HepG2 (cell line): Measurements from ENCODE around the gene HEXIM1. TPM values are rescaled to one million over a fixed set of nuclear protein-coding genes. Genes with fewer than 3 reads are reported as not detected.

Source experiments
- BCLAF1 ChIP-seq: fragments of 450-650 bp; IDR thresholded peaks from 2 replicates; pipeline ENCODE4 v1.6.1; 2017; ENCODE audit warnings: mild to moderate bottlenecking
- CBFB ChIP-seq: sonication (generic); formaldehyde crosslinking; IDR thresholded peaks from 2 replicates; pipeline ENCODE4 v1.4.0; 2020; ENCODE audit warnings: missing genetic modification reagents
- E2F5 ChIP-seq: sonication (generic); formaldehyde crosslinking; conservative IDR thresholded peaks from 2 replicates; pipeline ENCODE4 v1.4.0; 2020; ENCODE audit warnings: missing genetic modification reagents
- GTF3A ChIP-seq: sonication (generic); formaldehyde crosslinking; conservative IDR thresholded peaks from 2 replicates; pipeline ENCODE4 v1.4.0; 2020; ENCODE audit warnings: mild to moderate bottlenecking, missing genetic modification reagents
- HMG20B ChIP-seq: conservative IDR thresholded peaks from 2 replicates; pipeline ENCODE4 v1.6.1; 2016; ENCODE audit warnings: missing genetic modification reagents, missing compliant biosample characterization
- IKZF4 ChIP-seq: sonication (generic); formaldehyde crosslinking; IDR thresholded peaks from 2 replicates; pipeline ENCODE4 v1.5.1; 2020; ENCODE audit warnings: borderline replicate concordance, mild to moderate bottlenecking, low read depth, missing genetic modification reagents; ENCODE audit errors: not compliant biosample characterization
- IRX3 ChIP-seq: sonication (generic); formaldehyde crosslinking; IDR thresholded peaks from 2 replicates; pipeline ENCODE4 v1.8.1; 2023; ENCODE audit warnings: mild to moderate bottlenecking, low read depth, missing genetic modification reagents, borderline replicate concordance
- KAT8 ChIP-seq: IDR thresholded peaks from 2 replicates; pipeline ENCODE4 v1.6.1; 2016; ENCODE audit warnings: missing genetic modification reagents, missing compliant biosample characterization
- MED1 ChIP-seq: sonication (generic); formaldehyde crosslinking; IDR thresholded peaks from 2 replicates; pipeline ENCODE4 v1.4.0; 2020; ENCODE audit warnings: missing genetic modification reagents
- NR3C1 ChIP-seq: sonication (generic); formaldehyde crosslinking; IDR thresholded peaks from 2 replicates; pipeline ENCODE4 v1.4.0; 2020; ENCODE audit warnings: missing genetic modification reagents
- SALL1 ChIP-seq: sonication (generic); formaldehyde crosslinking; IDR thresholded peaks from 2 replicates; pipeline ENCODE4 v1.8.0; 2022; ENCODE audit warnings: mild to moderate bottlenecking, missing genetic modification reagents
- TCF7L2 ChIP-seq: IDR thresholded peaks from 2 replicates; pipeline ENCODE4 v1.6.1; 2011; ENCODE audit warnings: mild to moderate bottlenecking, low read depth, low read length, moderate library complexity
- TFDP1 ChIP-seq: IDR thresholded peaks from 2 replicates; pipeline ENCODE4 v1.6.1; 2016; ENCODE audit warnings: missing compliant biosample characterization, missing genetic modification reagents, borderline replicate concordance
- ZBTB10 ChIP-seq: sonication (generic); formaldehyde crosslinking; IDR thresholded peaks from 2 replicates; pipeline ENCODE4 v1.4.0; 2020; ENCODE audit warnings: missing genetic modification reagents, borderline replicate concordance
- ZFP37 ChIP-seq: sonication (generic); formaldehyde crosslinking; IDR thresholded peaks from 2 replicates; pipeline ENCODE4 v1.4.0; 2020; ENCODE audit warnings: missing genetic modification reagents, borderline replicate concordance
- ZMAT5 ChIP-seq: sonication (generic); formaldehyde crosslinking; IDR thresholded peaks from 2 replicates; pipeline ENCODE4 v1.5.0; 2020; ENCODE audit warnings: mild to moderate bottlenecking, low read depth, missing genetic modification reagents, borderline replicate concordance
- ZNF180 ChIP-seq: sonication (generic); formaldehyde crosslinking; IDR thresholded peaks from 2 replicates; pipeline ENCODE4 v1.4.0; 2020; ENCODE audit warnings: low read depth, missing genetic modification reagents, borderline replicate concordance
- ZNF274 ChIP-seq: sonication (generic); formaldehyde crosslinking; IDR thresholded peaks from 2 replicates; pipeline ENCODE4 v1.5.1; 2020; ENCODE audit warnings: mild to moderate bottlenecking, missing genetic modification reagents
- ZNF430 ChIP-seq: sonication (generic); formaldehyde crosslinking; IDR thresholded peaks from 2 replicates; pipeline ENCODE4 v1.9.0; 2021; ENCODE audit warnings: mild to moderate bottlenecking, missing genetic modification reagents
- ZNF510 ChIP-seq: sonication (generic); formaldehyde crosslinking; IDR thresholded peaks from 2 replicates; pipeline ENCODE4 v1.4.0; 2020; ENCODE audit warnings: low read depth, mild to moderate bottlenecking, missing genetic modification reagents
- ZNF670 ChIP-seq: sonication (generic); formaldehyde crosslinking; IDR thresholded peaks from 2 replicates; pipeline ENCODE4 v1.8.0; 2022; ENCODE audit warnings: mild to moderate bottlenecking, missing genetic modification reagents, borderline replicate concordance
- ZNF775 ChIP-seq: sonication (generic); formaldehyde crosslinking; IDR thresholded peaks from 2 replicates; pipeline ENCODE4 v1.4.0; 2020; ENCODE audit warnings: missing genetic modification reagents, mild to moderate bottlenecking, moderate library complexity, borderline replicate concordance
- polyA plus RNA-seq, 8 experiments: library from polyadenylated mRNA; depleted of rRNA in 3 of 8; stranded (reverse) in 7 of 8; unstranded in 1 of 8; fragments of >200 nt; fragmentation: Illumina TruSeq in 4 of 8; extraction: Trizol in 4 of 8; gene quantifications; 2 replicates each; pipeline versions ENCODE4 v1.2.1 to v1.2.3, GENCODE V29; 2011 to 2016; ENCODE audit warnings: low read depth in 4 of 8, missing spikeins in 1 of 8, mixed read lengths in 1 of 8; ENCODE audit not compliant: insufficient read depth in 1 of 8
- total RNA-seq, 5 experiments: library from RNA; depleted of rRNA; stranded (reverse); fragments of >200 nt; fragmentation: Illumina TruSeq; extraction: Trizol; gene quantifications; 2 replicates each; pipeline ENCODE4 v1.2.3, GENCODE V29; 2016; ENCODE audit warnings: low read depth in 1 of 5

HEXIM1 gene
- total and polyA plus RNA-seq, 2 of the 13 experiments (the other 11 are each of a cell fraction or from before 2014, with no cell fraction given): 10.5 to 16.6 TPM

GRCh38 chr17:45131616-45132319 is 16.5 kb upstream of the HEXIM1 start (continued):
- TF ChIP-seq ZNF180 (CRISPR knock-in tag): 0 out of 2 replicates have a peak, but pooled peaks have one; percentile 34
- no peak for TF ChIP-seq ZNF510 (CRISPR knock-in tag)
- no peak for TF ChIP-seq ZFP37 (CRISPR knock-in tag)
- TF ChIP-seq NR3C1 (CRISPR knock-in tag): 0 out of 2 replicates have a peak, but pooled peaks have one; percentile 4
- 0 out of 2 replicates have a peak, but pooled peaks have one; percentile 18 for TF ChIP-seq ZBTB10
- no peak for TF ChIP-seq ZNF775 (CRISPR knock-in tag)
- TF ChIP-seq TCF7L2: no peak
- TF ChIP-seq IRX3 (CRISPR knock-in tag): no peak
- no peak for TF ChIP-seq CBFB
- TF ChIP-seq HMG20B (CRISPR knock-in tag): no peak
- TF ChIP-seq SALL1 (CRISPR knock-in tag): peak; percentile 24; the same call in 1 of the 2 replicates
- no peak for TF ChIP-seq ZNF274 (CRISPR knock-in tag)
- no peak for TF ChIP-seq MED1 (CRISPR knock-in tag)
- 0 out of 2 replicates have a peak, but pooled peaks have one; percentile 48 for TF ChIP-seq ZNF670 (CRISPR knock-in tag)
- no peak for TF ChIP-seq BCLAF1
- no peak for TF ChIP-seq IKZF4 (CRISPR knock-in tag)
- no peak for TF ChIP-seq GTF3A (CRISPR knock-in tag)
- TF ChIP-seq E2F5 (CRISPR knock-in tag): no peak
- TF ChIP-seq KAT8 (CRISPR knock-in tag): no peak
- TF ChIP-seq ZNF430 (CRISPR knock-in tag): no peak; the same call in 1 of the 2 replicates
- no peak for TF ChIP-seq ZMAT5 (CRISPR knock-in tag)
- TF ChIP-seq TFDP1 (CRISPR knock-in tag): no peak
